Measurements from ENCODE around the gene MRPS14.

DNA sequence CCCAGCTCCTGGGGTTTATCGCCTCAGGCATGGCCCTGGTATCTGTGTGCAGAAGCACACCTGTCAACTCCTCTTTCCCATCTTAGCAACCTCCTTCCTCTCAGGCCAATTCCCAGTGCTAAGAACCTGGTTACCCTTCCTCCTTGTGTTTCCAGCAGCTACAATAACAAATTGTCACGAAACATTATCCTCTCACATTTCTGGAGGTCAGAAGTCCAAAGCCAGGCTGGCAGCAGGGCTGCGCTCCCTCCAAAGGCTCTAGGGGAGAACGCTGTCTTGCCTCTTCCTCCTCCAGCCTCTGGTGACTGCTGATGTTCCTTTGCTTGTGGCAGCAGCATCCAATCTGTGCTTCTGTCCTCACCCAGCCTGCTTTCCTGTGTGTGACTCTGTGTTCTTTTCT lies 10.7 kb upstream of the MRPS14 start:
- no peak for TF ChIP-seq EGR1 (IDR thresholded peaks at IDR 0.05)
- no peak for TF ChIP-seq RAD21 (IDR thresholded peaks at IDR 0.05; ENCODE audit: low read depth)
- TF ChIP-seq, protein P1, sequence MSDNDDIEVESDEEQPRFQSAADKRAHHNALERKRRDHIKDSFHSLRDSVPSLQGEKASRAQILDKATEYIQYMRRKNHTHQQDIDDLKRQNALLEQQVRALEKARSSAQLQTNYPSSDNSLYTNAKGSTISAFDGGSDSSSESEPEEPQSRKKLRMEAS (IDR thresholded peaks at IDR 0.05): no peak
- no peak for TF ChIP-seq NFIC (IDR thresholded peaks at IDR 0.05)
- TF ChIP-seq TCF12 (IDR thresholded peaks at IDR 0.05; ENCODE audit: low read depth): no peak
- TF ChIP-seq TEAD4 (IDR thresholded peaks at IDR 0.05): no peak
- no peak for TF ChIP-seq YY1 (IDR thresholded peaks at IDR 0.05; ENCODE audit: low read depth)
- TF ChIP-seq EP300 (IDR thresholded peaks at IDR 0.05; ENCODE audit: borderline replicate concordance): no peak
- TF ChIP-seq FOXM1 (IDR thresholded peaks at IDR 0.05; ENCODE audit: borderline replicate concordance, low read depth): no peak
- TF ChIP-seq TAF1 (IDR thresholded peaks at IDR 0.05; ENCODE audit: low read depth): no peak

Measured in Ishikawa (cell line).